A549 (cell line): ENCODE data around the gene C19orf47. TPM values are rescaled to one million over a fixed set of nuclear protein-coding genes. Genes with fewer than 3 reads are reported as not detected.

ENCODE experiments used
- ATAC-seq, 2 experiments: fragments of 200-7000 bp in 1 of 2; fragments of >200 bp in 1 of 2; cut with Nextera tagmentation in 1 of 2; cut with Tn5 transposase in 1 of 2; 3 replicates each; pipeline versions ENCODE4 v1.8.0 to v1.9.1; 2018 to 2020; ENCODE audit warnings: mild to moderate bottlenecking in 1 of 2, moderate library complexity in 1 of 2
- CTCF ChIA-PET: fragments of 300-600 bp; sonication (Branson Sonifier 250); formaldehyde crosslinking; extraction: SDS; loops from one replicate; lab custom pipeline; 2021; ENCODE audit warnings: antibody characterized with exemption, inconsistent platforms; lab: Yijun Ruan, JAX
- POLR2A ChIA-PET: fragments of 350-600 bp; formaldehyde crosslinking; extraction: SDS; loops from one replicate; lab custom pipeline; 2021; ENCODE audit warnings: antibody characterized with exemption, inconsistent platforms; lab: Yijun Ruan, JAX
- DNase-seq, 2 experiments: peaks; one replicate each; pipeline versions ENCODE4 v3.0.0 to v3.0.0-alpha.2; 2011 to 2016; ENCODE audit warnings: low read depth in 1 of 2, low spot score in 1 of 2
- FAIRE-seq: peaks from 2 replicates; lab custom pipeline; 2011; peaks lifted over from hg19 to GRCh38; lab: Jason Lieb, UNC
- H3K27ac ChIP-seq, 2 experiments: fragments of >200 bp; sonication (Bioruptor Twin); formaldehyde crosslinking; 3 replicates each; pipeline ENCODE4 v1.5.1; 2016 to 2017
- H3K4me1 ChIP-seq: fragments of >200 bp; sonication (Bioruptor Twin); formaldehyde crosslinking; 3 replicates; pipeline ENCODE4 v1.6.1; 2016
- H3K4me2 ChIP-seq: fragments of >200 bp; sonication (Bioruptor Twin); formaldehyde crosslinking; 3 replicates; pipeline ENCODE4 v1.6.1; 2016
- H3K4me3 ChIP-seq: fragments of >200 bp; sonication (Bioruptor Twin); formaldehyde crosslinking; 3 replicates; pipeline ENCODE4 v1.5.1; 2016
- H3K9me3 ChIP-seq: fragments of >200 bp; sonication (Bioruptor Twin); formaldehyde crosslinking; 3 replicates; pipeline ENCODE4 v1.6.1; 2016
- CEBPB ChIP-seq, 2 experiments: fragments of >200 bp in 1 of 2; sonication (Bioruptor Twin) in 1 of 2; formaldehyde crosslinking in 1 of 2; IDR thresholded peaks; 2 replicates each; pipeline ENCODE4 v1.6.1; 2012 to 2016
- EP300 ChIP-seq, 2 experiments: fragments of >200 bp; sonication (Bioruptor Twin); formaldehyde crosslinking; IDR thresholded peaks; 2 replicates in 1 of 2; 3 replicates in 1 of 2; pipeline ENCODE4 v1.6.1; 2016 to 2017
- FOSB ChIP-seq: fragments of 250-450 bp; sonication (Bioruptor Pico); IDR thresholded peaks from 2 replicates; pipeline ENCODE4 v1.5.0; 2020; ENCODE audit warnings: mild to moderate bottlenecking, moderate library complexity
- HEYL ChIP-seq: fragments of 250-450 bp; sonication (Bioruptor Pico); IDR thresholded peaks from 2 replicates; pipeline ENCODE4 v1.8.0; 2021; ENCODE audit warnings: mild to moderate bottlenecking, moderate library complexity
- HOXB13 ChIP-seq: fragments of 250-450 bp; sonication (Bioruptor Pico); IDR thresholded peaks from 2 replicates; pipeline ENCODE4 v1.5.0; 2020; ENCODE audit warnings: low read depth, mild to moderate bottlenecking, moderate library complexity
- KDM5A ChIP-seq: fragments of 200-600 bp; sonication (generic); IDR thresholded peaks from 2 replicates; pipeline ENCODE4 v1.6.1; 2016; ENCODE audit warnings: antibody characterized with exemption, mild to moderate bottlenecking
- POLR2A ChIP-seq: IDR thresholded peaks from 2 replicates; pipeline ENCODE4 v1.6.1; 2012; ENCODE audit warnings: mild to moderate bottlenecking, low read length
- RAD21 ChIP-seq, 2 experiments: fragments of >200 bp in 1 of 2; sonication (Bioruptor Twin) in 1 of 2; formaldehyde crosslinking in 1 of 2; IDR thresholded peaks in 1 of 2; conservative IDR thresholded peaks in 1 of 2; 2 replicates in 1 of 2; 3 replicates in 1 of 2; pipeline ENCODE4 v1.6.1; 2012 to 2018; ENCODE audit warnings: inconsistent platforms in 1 of 2
- RCOR1 ChIP-seq: fragments of 150-350 bp; IDR thresholded peaks from 2 replicates; pipeline ENCODE4 v1.6.1; 2014; ENCODE audit warnings: antibody characterized with exemption, low read length, low read depth
- SMC3 ChIP-seq: fragments of >200 bp; sonication (Bioruptor Twin); formaldehyde crosslinking; IDR thresholded peaks from 3 replicates; pipeline ENCODE4 v1.6.1; 2018; ENCODE audit warnings: inconsistent platforms
- SREBF2 ChIP-seq: fragments of 450-650 bp; IDR thresholded peaks from 2 replicates; pipeline ENCODE4 v1.6.1; 2014; ENCODE audit warnings: mild to moderate bottlenecking, moderate library complexity
- TP53 ChIP-seq: fragments of 250-450 bp; sonication (Bioruptor Pico); IDR thresholded peaks from 2 replicates; pipeline ENCODE4 v1.5.0; 2021; ENCODE audit warnings: mild to moderate bottlenecking, moderate library complexity
- ZFP36 ChIP-seq: fragments of 450-650 bp; IDR thresholded peaks from 2 replicates; pipeline ENCODE4 v1.6.1; 2014; ENCODE audit warnings: borderline replicate concordance; ENCODE audit not compliant: partially characterized antibody
- ZSCAN20 ChIP-seq: fragments of 250-450 bp; sonication (Bioruptor Pico); IDR thresholded peaks from 2 replicates; pipeline ENCODE4 v1.8.0; 2022; ENCODE audit warnings: mild to moderate bottlenecking, moderate library complexity
- WGBS: methylation state at CpG from one replicate; pipeline ENCODE4 v1.1.6; 2017; ENCODE audit errors: missing lambda C conversion rate; 5-methylcytosine and 5-hydroxymethylcytosine counted together
- polyA plus RNA-seq, 4 experiments: library from polyadenylated mRNA; depleted of rRNA in 3 of 4; stranded (reverse); fragments of >200 nt; fragmentation: RNase III in 1 of 4; extraction: RNeasy Plus Mini Kit Qiagen cat#74134 plus additional on column Dnase treatment in 1 of 4; gene quantifications; 2 replicates in 3 of 4; 3 replicates in 1 of 4; pipeline ENCODE4 v1.2.3, GENCODE V29; 2011 to 2017
- TF ChIP-seq, protein P1 (sequence below): fragments of 250-450 bp; sonication (Bioruptor Pico); IDR thresholded peaks from 2 replicates; pipeline ENCODE4 v1.5.0; 2020; ENCODE audit warnings: low read depth, mild to moderate bottlenecking, moderate library complexity
- TF ChIP-seq, protein P2 (sequence below): fragments of 250-450 bp; sonication (Bioruptor Pico); IDR thresholded peaks from 2 replicates; pipeline ENCODE4 v1.5.0; 2021; ENCODE audit warnings: mild to moderate bottlenecking, moderate library complexity, borderline replicate concordance
- TF ChIP-seq, protein P3 (sequence below): fragments of 200-600 bp; sonication (generic); IDR thresholded peaks from 2 replicates; pipeline ENCODE4 v1.6.1; 2016; ENCODE audit warnings: antibody characterized with exemption, mild to moderate bottlenecking, moderate library complexity
- TF ChIP-seq, protein P4 (sequence below): IDR thresholded peaks from 2 replicates; pipeline ENCODE4 v1.6.1; 2012

Gene C19orf47
- polyA plus RNA-seq, 2 of the 4 experiments (the other 2 are of a cell fraction): 25.7 to 39.8 TPM

- WGBS: 80% methylated on average over 9 of the region's 9 CpGs
- ATAC-seq (peak; percentile 21 to 31; a peak in 2 of 6 replicates), DNase-seq (no peak), FAIRE-seq (peak; percentile 95)
- no peaks in the 10 kb centered on the region for H3K9me3 ChIP-seq
- H3K4me1 ChIP-seq: no peaks in the 10 kb centered on the region; the same call in 2 of the 3 replicates
- no peak overlapping the region for H3K4me3 ChIP-seq
- ChIA-PET CTCF (interaction anchor here (0.6 to 2.0 kb wide), 13 partner anchors 10 to 1036 kb away, joined by 3 to 12 read pairs (median 4); no protein-coding TSS in a partner anchor), POLR2A (no interaction called here)
- no peak for TF ChIP-seq ZSCAN20
- TF ChIP-seq FOSB (CRISPR knock-in tag): no peak
- TF ChIP-seq POLR2A: no peak
- no peak for TF ChIP-seq EP300 (IDR thresholded peaks at IDR 0.05)
- no peak for TF ChIP-seq ZFP36
- TF ChIP-seq SMC3: no peak
- TF ChIP-seq RCOR1: no peak
- TF ChIP-seq HEYL (CRISPR knock-in tag): no peak
- TF ChIP-seq, protein P1, sequence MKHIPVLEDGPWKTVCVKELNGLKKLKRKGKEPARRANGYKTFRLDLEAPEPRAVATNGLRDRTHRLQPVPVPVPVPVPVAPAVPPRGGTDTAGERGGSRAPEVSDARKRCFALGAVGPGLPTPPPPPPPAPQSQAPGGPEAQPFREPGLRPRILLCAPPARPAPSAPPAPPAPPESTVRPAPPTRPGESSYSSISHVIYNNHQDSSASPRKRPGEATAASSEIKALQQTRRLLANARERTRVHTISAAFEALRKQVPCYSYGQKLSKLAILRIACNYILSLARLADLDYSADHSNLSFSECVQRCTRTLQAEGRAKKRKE (CRISPR knock-in tag): no peak
- no peak for TF ChIP-seq RAD21 (conservative IDR thresholded peaks at IDR 0.05 in 1 of 2, IDR thresholded peaks at IDR 0.05 in 1 of 2)
- no peak for TF ChIP-seq SREBF2
- no peak overlapping the region for H3K27ac ChIP-seq
- H3K4me2 ChIP-seq: no peak overlapping the region
Measured at GRCh38 chr19:40341601-40342482, 6.4 kb downstream of the C19orf47 start.

DNA sequence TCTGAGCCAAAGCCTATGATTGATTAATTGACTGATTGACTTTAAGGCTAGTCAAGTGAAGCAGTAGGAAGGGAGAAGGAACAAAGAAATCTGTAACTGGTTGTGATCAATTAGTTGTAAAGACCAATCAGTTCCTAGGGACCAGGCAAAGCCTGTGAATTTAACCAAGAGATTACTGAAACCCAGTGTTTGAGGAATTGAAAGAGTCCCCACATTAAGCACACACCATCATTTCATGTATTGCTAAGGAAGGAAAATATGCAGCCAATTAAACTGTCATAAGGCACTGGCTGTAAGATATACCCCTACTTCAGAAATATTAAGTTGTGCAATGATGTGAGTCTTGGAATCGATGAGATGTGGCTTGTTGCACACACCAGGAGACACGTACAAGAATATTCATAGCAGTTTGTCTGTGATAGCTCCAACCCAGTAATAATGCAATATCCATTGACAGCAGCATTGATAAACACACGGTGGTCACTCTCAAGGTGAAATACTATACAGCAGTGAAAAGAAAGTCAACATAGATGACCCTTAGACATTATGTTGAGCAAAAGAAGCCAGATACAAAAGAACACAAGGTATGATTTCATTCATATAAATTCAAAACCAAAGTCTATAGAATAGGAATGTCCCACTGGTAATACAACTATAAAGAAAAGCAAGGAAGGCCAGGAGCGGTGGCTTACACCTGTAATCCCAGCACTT, 9.0 kb downstream of the C19orf47 start:
- Histone ChIP-seq H3K4me1 (no peaks in the 10 kb centered on the region), H3K27ac (no peak overlapping the region), H3K9me3 (no peaks in the 10 kb centered on the region), H3K4me3 (no peak overlapping the region), H3K4me2 (no peak overlapping the region)
- no peak for TF ChIP-seq TP53
- TF ChIP-seq, protein P1 (CRISPR knock-in tag): no peak
- TF ChIP-seq, protein P2, sequence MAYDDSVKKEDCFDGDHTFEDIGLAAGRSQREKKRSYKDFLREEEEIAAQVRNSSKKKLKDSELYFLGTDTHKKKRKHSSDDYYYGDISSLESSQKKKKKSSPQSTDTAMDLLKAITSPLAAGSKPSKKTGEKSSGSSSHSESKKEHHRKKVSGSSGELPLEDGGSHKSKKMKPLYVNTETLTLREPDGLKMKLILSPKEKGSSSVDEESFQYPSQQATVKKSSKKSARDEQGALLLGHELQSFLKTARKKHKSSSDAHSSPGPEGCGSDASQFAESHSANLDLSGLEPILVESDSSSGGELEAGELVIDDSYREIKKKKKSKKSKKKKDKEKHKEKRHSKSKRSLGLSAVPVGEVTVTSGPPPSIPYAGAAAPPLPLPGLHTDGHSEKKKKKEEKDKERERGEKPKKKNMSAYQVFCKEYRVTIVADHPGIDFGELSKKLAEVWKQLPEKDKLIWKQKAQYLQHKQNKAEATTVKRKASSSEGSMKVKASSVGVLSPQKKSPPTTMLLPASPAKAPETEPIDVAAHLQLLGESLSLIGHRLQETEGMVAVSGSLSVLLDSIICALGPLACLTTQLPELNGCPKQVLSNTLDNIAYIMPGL (CRISPR knock-in tag): no peak
- TF ChIP-seq, protein P3, sequence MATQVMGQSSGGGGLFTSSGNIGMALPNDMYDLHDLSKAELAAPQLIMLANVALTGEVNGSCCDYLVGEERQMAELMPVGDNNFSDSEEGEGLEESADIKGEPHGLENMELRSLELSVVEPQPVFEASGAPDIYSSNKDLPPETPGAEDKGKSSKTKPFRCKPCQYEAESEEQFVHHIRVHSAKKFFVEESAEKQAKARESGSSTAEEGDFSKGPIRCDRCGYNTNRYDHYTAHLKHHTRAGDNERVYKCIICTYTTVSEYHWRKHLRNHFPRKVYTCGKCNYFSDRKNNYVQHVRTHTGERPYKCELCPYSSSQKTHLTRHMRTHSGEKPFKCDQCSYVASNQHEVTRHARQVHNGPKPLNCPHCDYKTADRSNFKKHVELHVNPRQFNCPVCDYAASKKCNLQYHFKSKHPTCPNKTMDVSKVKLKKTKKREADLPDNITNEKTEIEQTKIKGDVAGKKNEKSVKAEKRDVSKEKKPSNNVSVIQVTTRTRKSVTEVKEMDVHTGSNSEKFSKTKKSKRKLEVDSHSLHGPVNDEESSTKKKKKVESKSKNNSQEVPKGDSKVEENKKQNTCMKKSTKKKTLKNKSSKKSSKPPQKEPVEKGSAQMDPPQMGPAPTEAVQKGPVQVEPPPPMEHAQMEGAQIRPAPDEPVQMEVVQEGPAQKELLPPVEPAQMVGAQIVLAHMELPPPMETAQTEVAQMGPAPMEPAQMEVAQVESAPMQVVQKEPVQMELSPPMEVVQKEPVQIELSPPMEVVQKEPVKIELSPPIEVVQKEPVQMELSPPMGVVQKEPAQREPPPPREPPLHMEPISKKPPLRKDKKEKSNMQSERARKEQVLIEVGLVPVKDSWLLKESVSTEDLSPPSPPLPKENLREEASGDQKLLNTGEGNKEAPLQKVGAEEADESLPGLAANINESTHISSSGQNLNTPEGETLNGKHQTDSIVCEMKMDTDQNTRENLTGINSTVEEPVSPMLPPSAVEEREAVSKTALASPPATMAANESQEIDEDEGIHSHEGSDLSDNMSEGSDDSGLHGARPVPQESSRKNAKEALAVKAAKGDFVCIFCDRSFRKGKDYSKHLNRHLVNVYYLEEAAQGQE: no peak
- TF ChIP-seq, protein P4, sequence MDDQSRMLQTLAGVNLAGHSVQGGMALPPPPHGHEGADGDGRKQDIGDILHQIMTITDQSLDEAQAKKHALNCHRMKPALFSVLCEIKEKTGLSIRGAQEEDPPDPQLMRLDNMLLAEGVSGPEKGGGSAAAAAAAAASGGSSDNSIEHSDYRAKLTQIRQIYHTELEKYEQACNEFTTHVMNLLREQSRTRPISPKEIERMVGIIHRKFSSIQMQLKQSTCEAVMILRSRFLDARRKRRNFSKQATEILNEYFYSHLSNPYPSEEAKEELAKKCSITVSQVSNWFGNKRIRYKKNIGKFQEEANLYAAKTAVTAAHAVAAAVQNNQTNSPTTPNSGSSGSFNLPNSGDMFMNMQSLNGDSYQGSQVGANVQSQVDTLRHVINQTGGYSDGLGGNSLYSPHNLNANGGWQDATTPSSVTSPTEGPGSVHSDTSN: no peak
- no peak for TF ChIP-seq HOXB13 (CRISPR knock-in tag)
- TF ChIP-seq KDM5A: no peak
- no peak for TF ChIP-seq ZFP36
- no peak for TF ChIP-seq CEBPB (IDR thresholded peaks at IDR 0.05)
- DNase-seq (no peak), ATAC-seq (no peak), FAIRE-seq (peak; percentile 84)
- 91% methylated on average over 4 of the region's 4 CpGs for WGBS
- ChIA-PET CTCF (interaction anchor here (0.5 to 6.9 kb wide), 7 partner anchors 21 to 1497 kb away, joined by 3 to 45 read pairs (median 4); no protein-coding TSS in a partner anchor), POLR2A (interaction anchor here (0.7 to 1.0 kb wide), 2 partner anchors 9 to 56 kb away, joined by 3 to 9 read pairs; partner anchors contain the start of genes C19orf47 and PLD3)
